ENCODE results near the gene RCC1.

DNA sequence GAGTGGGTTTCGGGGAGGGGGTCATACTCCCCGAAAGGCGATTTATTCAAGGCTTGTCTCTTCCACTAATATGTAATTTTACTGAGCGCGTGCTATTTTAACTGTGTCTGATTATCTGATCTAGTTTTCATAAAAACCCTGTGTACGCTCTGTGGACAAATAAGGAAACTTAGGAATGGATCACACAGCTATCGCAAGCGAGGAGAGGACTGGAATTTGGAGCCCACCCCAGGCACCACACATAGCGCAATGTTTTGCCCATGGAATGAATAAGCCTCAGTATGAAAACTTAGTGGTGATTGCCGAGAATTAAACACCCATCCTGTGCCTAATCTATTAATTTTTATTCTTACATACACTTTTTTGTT is 76.4 kb downstream of the RCC1 start:
- TF ChIP-seq POLR2A (IDR thresholded peaks at IDR 0.05) = no peak
- TF ChIP-seq, protein P1, sequence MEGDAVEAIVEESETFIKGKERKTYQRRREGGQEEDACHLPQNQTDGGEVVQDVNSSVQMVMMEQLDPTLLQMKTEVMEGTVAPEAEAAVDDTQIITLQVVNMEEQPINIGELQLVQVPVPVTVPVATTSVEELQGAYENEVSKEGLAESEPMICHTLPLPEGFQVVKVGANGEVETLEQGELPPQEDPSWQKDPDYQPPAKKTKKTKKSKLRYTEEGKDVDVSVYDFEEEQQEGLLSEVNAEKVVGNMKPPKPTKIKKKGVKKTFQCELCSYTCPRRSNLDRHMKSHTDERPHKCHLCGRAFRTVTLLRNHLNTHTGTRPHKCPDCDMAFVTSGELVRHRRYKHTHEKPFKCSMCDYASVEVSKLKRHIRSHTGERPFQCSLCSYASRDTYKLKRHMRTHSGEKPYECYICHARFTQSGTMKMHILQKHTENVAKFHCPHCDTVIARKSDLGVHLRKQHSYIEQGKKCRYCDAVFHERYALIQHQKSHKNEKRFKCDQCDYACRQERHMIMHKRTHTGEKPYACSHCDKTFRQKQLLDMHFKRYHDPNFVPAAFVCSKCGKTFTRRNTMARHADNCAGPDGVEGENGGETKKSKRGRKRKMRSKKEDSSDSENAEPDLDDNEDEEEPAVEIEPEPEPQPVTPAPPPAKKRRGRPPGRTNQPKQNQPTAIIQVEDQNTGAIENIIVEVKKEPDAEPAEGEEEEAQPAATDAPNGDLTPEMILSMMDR (IDR thresholded peaks at IDR 0.05) = no peak
